GM19324 (cell line): ENCODE data around the gene ARMCX1.
"Not testable (repeated sequence)": the region's sequence is repeated elsewhere in the genome, so short reads cannot be mapped to it uniquely, and the experiment has no call there.

Experiments
- ATAC-seq: cut with Tn5 transposase; IDR thresholded peaks from one replicate; pipeline ENCODE4 v1.9.1; 2021; ENCODE audit warnings: mild to moderate bottlenecking, moderate library complexity; ENCODE audit not compliant: unreplicated experiment, low FRiP score

The ARMCX1 gene

DNA sequence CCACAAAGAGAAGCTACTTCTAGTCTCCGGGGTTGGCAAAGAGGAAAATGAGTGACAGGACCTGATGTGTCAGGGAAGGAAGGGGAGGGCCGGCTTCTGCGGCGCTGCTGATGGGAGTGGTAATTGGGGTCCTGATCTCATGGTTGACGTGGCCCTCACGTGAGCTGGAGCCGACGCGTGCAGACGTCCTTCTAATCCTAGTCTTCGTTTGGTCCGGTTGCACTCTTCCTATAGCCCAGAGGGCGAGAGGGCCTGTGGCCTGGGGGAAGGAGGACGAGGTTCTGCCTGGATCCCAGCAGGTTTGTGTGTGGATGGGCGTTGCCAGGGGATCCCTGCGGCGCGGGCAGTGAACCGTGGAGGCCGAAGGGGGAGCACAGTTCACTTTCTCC is at the start of gene ARMCX1:
TSS of gene ARMCX1 (plus strand) at position 186 of the 389 bp plus-strand sequence. CDS start 2,384 bp downstream, outside the sequence.
- ATAC-seq, result no peak

DNA sequence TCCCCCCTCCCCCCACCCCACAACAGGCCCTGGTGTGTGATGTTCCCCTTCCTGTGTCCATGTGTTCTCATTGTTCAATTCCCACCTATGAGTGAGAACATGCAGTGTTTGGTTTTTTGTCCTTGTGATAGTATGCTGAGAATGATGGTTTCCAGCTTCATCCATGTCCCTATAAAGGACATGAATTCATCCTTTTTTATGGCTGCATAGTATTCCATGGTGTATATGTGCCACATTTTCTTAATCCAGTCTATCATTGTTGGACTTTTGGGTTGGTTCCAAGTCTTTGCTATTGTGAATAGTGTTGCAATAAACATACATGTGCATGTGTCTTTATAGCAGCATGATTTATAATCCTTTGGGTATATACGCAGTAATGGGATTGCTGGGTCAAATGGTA is 47.4 kb upstream of the ARMCX1 start:
- not testable (repeated sequence) for ATAC-seq

DNA sequence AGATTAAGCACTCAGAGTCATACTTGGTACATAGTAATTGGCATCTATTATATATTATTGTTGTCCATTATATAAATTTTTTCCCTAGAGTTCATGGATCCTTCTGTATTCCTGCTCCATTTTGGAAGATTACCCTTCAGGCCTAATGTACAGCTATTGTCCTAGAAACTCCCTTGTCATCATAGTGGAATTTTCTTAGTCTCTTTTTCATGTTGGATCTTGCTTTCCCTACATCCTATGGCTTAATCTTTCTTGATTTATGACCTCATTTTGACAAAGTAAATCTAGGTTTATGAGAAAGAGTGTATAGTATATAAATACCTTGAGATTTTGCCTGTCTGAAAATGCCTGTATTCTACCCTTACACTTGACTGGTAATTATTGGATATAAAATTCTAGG is 43.0 kb upstream of the ARMCX1 start:
- no peak for ATAC-seq

DNA sequence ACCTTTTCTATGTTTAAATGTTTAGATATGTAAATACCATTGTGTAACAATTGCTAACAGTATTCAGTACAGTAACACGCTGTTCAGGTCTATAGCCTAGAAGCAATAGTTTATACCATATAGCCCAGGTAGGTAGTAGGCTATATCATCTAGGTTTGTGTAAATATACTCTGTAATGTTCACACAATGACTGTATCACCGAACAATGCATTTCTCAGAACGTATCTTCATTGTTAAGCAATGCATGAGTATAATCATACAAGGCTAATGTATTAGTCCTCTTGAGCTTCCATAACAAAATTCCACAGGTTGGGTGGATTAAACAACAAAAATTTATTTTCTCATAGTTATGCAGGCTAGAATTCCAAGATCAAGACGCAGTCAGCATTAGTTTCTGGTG is 42.4 kb upstream of the ARMCX1 start:
- ATAC-seq, result no peak

DNA sequence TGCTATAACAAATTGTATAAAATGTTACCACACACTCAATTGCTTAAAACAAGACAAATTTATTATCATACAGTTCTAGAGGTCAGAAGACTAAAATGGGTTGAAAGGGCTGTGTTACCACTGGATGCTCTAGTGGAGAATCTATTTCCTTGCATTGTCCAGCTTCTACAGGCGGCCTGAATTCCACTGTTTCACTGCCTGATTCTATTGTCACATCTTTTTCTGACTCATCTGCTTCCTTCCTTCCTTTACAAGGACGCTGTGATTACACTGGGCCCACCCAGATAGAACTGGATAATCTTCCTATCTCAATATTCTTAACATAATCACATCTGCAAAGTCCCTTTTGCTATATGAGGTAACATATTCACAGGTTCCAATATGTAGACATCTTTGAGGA is 19.4 kb upstream of the ARMCX1 start:
- ATAC-seq, result no peak

DNA sequence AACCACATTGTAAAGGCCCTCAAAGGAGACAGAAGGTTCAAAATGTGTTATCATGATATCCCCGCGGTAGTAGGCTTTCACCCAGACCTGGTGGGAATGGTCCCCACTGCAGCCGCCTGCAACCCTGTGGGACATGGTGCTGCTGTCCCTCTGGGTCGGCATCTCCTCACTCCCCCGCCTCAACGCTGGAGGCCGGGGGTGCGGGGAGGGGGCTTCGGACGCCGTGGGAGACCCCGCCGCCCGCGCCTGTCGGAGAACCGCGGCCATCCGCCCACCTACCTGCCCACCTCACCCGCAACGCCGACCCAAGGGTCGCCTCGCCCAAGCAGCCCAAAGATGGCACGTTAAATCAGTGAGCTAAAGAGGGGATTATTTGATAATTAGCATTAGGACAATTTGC is 11.2 kb upstream of the ARMCX1 start:
- ATAC-seq, result no peak

DNA sequence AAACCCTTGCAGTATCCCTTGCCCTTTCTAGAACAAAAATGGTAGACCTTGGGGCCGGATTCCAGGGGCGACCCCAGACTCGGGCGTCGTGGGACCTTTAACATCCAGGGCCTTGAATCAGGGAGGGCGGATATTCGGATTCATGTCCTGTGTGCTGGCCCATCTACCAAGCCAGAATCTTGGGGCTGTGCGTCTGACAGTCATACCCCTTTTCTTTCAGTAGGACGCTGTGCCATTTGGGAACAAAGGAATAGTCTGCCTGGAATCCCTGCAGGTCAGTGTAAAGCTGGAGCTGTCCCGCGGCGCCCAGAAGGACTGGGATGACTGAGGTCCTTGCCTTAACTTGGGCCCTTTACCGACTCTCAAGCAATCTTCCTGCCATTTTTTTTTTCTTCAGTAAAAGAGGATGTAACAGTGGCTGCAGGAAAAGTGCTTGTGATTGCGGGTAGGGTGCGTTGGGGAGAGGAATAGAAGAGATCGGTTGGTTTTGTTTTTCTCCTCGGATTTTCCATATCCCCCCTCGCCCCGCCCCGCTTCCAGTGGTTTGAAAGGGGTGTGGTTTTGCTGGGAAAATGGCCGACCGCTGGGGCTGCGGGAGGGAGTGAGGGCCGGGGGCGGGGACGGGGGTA is 518 bp downstream of the ARMCX1 start:
- no peak for ATAC-seq

DNA sequence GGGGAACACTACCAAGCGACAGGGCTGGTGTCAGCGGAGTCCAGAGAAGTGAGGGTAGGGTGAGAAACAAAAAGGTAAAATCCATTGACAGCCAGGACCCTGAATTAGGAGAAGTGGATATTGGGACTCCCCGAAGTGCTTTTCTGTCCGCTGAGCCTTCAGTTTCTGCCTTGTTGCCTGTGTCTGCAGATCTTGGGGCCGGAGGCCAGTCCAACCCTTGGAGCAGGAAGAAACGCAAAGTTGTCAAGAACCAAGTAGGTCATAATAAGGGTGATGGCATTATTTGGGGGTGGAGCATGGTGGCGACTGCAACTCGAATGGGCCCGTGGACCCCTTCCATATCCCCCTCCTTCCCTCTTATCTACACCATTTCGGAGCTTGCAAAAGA is 1.0 kb downstream of the ARMCX1 start:
- no peak for ATAC-seq

DNA sequence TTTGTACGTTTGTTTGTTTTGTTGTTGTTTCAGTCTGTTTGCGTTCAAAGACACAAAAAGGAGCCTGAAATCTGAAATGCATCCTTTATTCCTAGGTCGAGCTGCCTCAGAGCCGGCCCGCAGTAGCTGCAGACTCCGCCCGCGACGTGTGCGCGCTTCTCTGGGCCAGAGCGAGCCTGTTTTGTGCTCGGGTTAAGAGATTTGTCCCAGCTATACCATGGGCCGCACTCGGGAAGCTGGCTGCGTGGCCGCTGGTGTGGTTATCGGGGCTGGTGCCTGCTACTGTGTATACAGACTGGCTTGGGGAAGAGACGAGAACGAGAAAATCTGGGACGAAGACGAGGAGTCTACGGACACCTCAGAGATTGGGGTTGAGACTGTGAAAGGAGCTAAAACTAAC is 2.4 kb downstream of the ARMCX1 start:
- ATAC-seq, result no peak

DNA sequence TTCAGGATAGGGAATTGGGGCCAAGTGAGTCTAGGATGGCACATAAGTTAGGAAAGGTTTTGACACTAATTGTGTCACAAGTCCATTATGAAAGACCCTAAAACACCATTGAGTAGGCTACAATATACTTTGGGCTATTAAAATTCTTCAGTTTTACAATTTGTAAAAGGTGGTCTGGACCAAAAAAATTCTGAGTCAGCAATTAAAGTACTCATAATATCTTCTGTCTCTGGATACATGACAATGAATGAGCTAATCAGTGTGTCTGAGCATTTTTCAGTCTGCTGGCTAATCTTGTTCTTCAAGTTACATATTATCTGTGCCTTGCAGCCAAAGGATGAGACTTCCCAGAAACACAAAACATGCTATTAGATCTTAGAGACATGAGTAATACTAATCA is 14.3 kb downstream of the ARMCX1 start:
- ATAC-seq, result no peak

DNA sequence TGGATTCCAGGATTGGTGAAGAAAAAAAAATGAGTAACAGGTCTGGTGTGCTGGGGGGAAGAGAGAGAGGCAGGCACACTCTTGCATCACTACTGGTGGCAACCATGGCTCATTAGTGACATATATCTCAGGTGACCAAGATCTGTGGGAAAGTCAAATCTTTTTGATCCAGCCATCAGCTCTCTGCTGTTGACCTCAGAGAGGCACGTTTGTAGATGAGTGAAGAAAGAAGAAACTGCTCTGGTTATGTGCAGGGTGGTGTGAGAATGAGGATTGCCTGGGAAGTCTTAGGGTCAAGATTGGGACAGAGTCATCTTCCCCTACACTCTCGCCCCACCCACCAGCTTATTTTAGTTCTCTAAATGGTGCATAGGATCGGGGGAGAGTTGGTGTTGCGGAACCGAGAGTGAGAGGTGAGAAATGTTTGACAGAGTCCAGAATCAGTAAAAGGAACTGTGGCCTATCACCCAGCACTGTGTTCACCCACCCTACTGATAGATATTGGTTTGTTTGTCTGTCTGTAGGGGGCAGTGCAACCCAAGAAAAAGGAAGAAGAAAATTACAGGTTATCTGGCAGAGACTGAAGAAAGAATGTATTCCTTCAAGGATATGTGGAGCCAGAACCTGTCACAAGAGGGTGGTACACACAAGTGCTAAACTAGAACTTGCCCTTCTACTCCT is 45.5 kb downstream of the ARMCX1 start:
- peak; percentile 97 for ATAC-seq

DNA sequence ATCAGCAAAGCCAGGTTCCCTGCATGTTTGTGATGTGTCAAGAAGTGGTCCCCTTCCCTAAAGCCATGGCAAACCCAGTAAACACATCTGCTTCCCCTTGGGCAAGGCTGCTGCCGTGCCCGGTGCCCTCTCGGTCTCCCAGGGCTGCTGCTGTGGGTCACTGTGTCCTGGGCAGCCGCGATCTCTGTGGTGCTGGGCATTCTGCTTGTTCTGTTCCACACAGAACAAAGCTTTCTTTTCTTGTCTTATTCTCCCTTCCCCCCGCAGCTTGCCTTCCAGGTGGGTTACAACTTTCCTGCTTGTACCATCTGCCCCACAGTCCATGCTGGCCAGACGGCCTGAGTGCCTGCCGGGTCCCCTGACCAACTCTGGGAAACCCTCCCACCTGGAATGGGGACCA is 49.2 kb downstream of the ARMCX1 start:
- not testable (repeated sequence) for ATAC-seq

DNA sequence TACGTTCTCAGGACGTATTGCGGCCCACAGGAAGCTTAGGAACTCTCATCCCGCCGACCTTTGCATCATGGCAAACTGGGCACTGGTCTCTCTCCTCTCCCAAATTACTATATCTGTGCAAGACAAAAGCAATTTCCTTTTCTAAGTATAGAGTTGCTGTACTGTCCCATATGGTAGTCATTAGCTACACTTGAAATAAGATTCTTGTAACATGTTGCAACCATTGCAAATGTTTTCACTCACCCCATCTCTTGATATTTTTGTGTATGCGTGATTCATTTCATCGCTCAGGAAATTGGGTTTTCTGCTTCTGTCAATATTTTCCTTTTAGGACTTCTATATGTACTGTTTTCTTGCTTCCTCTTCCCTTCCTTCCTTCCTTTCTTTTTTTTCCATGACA is 51.7 kb downstream of the ARMCX1 start:
- ATAC-seq, result no peak
